Hepatocyte (in vitro differentiated cells): ENCODE measurements around the gene ZMYND8.

Experiments used
- CTCF ChIP-seq: fragments of 200-600 bp; sonication (generic); IDR thresholded peaks from 2 replicates; pipeline ENCODE4 v1.5.1; 2016; ENCODE audit warnings: antibody characterized with exemption, mild to moderate bottlenecking; ENCODE audit not compliant: poor library complexity
- EZH2phosphoT487 ChIP-seq: fragments of 200-600 bp; sonication (generic); IDR thresholded peaks from one replicate; pipeline ENCODE4 v1.6.1; 2018; ENCODE audit warnings: antibody characterized with exemption, mild to moderate bottlenecking, low read depth, moderate library complexity; ENCODE audit not compliant: unreplicated experiment, severe bottlenecking

- TF ChIP-seq CTCF (no peak), EZH2phosphoT487 (no peak)
Observed at GRCh38 chr20:47330933-47331708, 25.4 kb downstream of the ZMYND8 start.
